Measurements from ENCODE around the gene NOL4L. TPM values are rescaled to one million over a fixed set of nuclear protein-coding genes. Genes with fewer than 3 reads are reported as not detected.

The NOL4L gene
- total RNA-seq, 6 experiments from 2014 or later, result 12.0 to 16.3 (median 13.2) TPM

DNA sequence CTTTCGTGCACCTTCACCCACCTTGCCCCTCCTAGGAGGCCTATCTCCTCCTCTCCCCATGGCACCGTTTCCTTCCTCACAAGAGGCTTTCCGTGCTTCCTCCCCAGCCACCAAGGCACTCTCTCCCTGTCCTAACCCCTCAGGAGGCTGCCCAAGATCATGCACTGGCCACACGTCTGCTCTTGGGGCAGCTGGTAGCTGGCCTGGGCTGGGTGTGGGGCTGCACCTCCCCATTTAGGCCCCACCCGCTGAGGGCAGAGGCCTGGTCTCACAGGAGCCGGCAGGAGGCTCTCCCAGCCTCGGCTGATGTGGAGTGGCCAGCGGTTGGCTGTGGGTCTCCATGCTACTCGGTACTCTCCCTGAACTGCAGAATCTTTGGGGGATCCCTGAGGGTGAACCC, 13.6 kb downstream of the NOL4L start:
- DNase-seq, result no peak
- TF ChIP-seq, protein P1, sequence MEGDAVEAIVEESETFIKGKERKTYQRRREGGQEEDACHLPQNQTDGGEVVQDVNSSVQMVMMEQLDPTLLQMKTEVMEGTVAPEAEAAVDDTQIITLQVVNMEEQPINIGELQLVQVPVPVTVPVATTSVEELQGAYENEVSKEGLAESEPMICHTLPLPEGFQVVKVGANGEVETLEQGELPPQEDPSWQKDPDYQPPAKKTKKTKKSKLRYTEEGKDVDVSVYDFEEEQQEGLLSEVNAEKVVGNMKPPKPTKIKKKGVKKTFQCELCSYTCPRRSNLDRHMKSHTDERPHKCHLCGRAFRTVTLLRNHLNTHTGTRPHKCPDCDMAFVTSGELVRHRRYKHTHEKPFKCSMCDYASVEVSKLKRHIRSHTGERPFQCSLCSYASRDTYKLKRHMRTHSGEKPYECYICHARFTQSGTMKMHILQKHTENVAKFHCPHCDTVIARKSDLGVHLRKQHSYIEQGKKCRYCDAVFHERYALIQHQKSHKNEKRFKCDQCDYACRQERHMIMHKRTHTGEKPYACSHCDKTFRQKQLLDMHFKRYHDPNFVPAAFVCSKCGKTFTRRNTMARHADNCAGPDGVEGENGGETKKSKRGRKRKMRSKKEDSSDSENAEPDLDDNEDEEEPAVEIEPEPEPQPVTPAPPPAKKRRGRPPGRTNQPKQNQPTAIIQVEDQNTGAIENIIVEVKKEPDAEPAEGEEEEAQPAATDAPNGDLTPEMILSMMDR (IDR thresholded peaks at IDR 0.05), result no peak
- Mint-ChIP-seq H3K9me3 (no peaks in the 10 kb centered on the region), H3K4me3 (no peak overlapping the region), H3K27ac (no peak overlapping the region), H3K27me3 (ENCODE audit: insufficient read depth) (peaks cover 8% of the 10 kb centered on the region), H3K36me3 (ENCODE audit: low read depth) (no peaks in the 10 kb centered on the region), H3K4me1 (ENCODE audit: low read depth) (no peaks in the 10 kb centered on the region)

GRCh38 chr20:32570401-32571190, 14.5 kb downstream of the NOL4L start:
- Mint-ChIP-seq H3K27ac (no peak overlapping the region), H3K4me1 (ENCODE audit: low read depth) (no peaks in the 10 kb centered on the region), H3K27me3 (ENCODE audit: insufficient read depth) (peaks cover 8% of the 10 kb centered on the region), H3K9me3 (no peaks in the 10 kb centered on the region), H3K4me3 (no peak overlapping the region), H3K36me3 (ENCODE audit: low read depth) (no peaks in the 10 kb centered on the region)
- DNase-seq, result no peak
- TF ChIP-seq, protein P1 (IDR thresholded peaks at IDR 0.05), result no peak

DNA sequence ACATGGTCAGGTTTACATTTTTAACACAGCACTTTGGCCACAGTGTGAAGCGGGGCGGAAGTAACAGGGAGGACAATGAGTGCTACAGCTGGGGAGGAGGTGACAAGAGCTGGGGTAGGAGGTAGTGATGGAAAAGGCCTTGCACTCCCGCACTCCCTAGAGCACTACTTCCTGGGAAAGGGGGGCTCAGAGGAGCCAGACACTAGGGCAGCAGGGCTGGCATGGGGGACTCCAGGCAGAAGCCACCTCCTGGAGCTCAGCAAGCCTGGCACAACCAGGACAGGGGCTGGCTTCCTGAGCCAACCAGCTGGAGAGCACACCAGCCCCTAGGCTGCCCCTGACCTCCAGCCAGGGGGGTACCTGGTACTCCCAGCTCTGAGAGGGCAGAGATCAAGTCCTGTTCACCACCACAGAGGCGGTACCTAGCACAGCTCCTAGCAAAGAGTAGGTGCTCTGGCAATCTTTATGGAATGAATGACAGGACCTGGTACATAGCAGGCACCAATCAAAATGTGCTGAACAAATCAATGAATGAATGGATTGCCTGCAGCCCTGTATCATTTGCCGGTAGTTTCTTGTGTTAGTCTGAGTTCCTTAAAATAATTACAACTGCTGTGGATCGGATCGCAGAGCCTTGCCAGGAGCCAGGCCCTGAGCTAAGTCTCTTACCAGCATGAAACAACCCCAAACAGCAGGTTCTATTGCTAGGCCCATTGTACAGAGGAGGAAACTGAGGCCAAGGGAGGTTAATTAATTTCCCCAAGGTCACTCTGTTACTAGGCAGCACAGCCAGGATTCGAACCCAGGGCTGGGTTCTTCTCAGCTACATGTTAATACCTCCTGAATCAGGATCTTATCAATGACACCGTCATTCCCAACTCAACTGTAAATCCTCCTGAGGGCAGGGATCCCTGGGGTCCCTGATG, 15.5 kb downstream of the NOL4L start:
- TF ChIP-seq, protein P1 (IDR thresholded peaks at IDR 0.05), result no peak
- Mint-ChIP-seq H3K9me3 (no peaks in the 10 kb centered on the region), H3K4me3 (no peak overlapping the region), H3K27ac (no peak overlapping the region), H3K27me3 (ENCODE audit: insufficient read depth) (peaks cover 8% of the 10 kb centered on the region), H3K4me1 (ENCODE audit: low read depth) (no peaks in the 10 kb centered on the region), H3K36me3 (ENCODE audit: low read depth) (no peaks in the 10 kb centered on the region)
- DNase-seq, result no peak

DNA sequence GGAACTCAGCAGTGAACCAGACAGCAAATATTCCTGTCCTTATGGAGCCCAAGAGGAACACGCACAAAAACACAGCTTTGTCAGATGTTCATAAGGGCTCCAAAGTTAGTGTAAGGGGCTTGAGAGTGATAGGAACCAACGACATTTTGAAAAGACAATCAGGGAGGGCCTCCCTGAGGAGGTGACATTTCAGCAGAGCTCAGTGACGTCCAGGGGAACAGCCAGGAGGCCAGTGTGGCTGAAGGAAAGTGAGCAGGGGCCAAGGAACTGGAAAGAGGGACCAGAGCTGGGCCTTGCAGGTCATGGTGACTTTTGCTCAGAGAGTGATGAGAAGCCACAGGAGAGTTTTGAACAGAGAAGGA, 16.1 kb downstream of the NOL4L start:
- Mint-ChIP-seq H3K4me1 (ENCODE audit: low read depth) (no peaks in the 10 kb centered on the region), H3K4me3 (no peak overlapping the region), H3K36me3 (ENCODE audit: low read depth) (no peaks in the 10 kb centered on the region), H3K27ac (no peak overlapping the region), H3K9me3 (no peaks in the 10 kb centered on the region), H3K27me3 (ENCODE audit: insufficient read depth) (peaks cover 8% of the 10 kb centered on the region)
- DNase-seq, result no peak
- TF ChIP-seq, protein P1 (IDR thresholded peaks at IDR 0.05), result no peak

- no peak overlapping the region for H3K4me3 Mint-ChIP-seq
- TF ChIP-seq, protein P1 (IDR thresholded peaks at IDR 0.05), result no peak
- no peaks in the 10 kb centered on the region for H3K9me3 Mint-ChIP-seq
- peaks cover under 1% of the 10 kb centered on the region; the same call in 1 of the 2 replicates for H3K4me1 Mint-ChIP-seq (ENCODE audit: low read depth)
- H3K27me3 Mint-ChIP-seq (ENCODE audit: insufficient read depth), result peaks cover 8% of the 10 kb centered on the region
- H3K36me3 Mint-ChIP-seq (ENCODE audit: low read depth), result no peaks in the 10 kb centered on the region
- DNase-seq, result no peak
- H3K27ac Mint-ChIP-seq, result no peak overlapping the region
Observed at GRCh38 chr20:32567384-32568178, 17.6 kb downstream of the NOL4L start.

Measured in HFFc6 (cell line).